K562 (cell line): Measurements from ENCODE around the gene UBL5. TPM values are rescaled to one million over a fixed set of nuclear protein-coding genes. Genes with fewer than 3 reads are reported as not detected.

Experiments
- BRD9 ChIP-seq: fragments of 450-650 bp; IDR thresholded peaks from 2 replicates; pipeline ENCODE4 v1.6.1; 2018; ENCODE audit warnings: low read depth; ENCODE audit not compliant: partially characterized antibody
- CBFB ChIP-seq: sonication (generic); formaldehyde crosslinking; IDR thresholded peaks from 2 replicates; pipeline ENCODE4 v1.4.0; 2020; ENCODE audit warnings: mild to moderate bottlenecking, missing genetic modification reagents
- ELF2 ChIP-seq: fragments of 250-450 bp; sonication (Bioruptor Pico); IDR thresholded peaks from 2 replicates; pipeline ENCODE4 v1.5.0; 2021; ENCODE audit warnings: mild to moderate bottlenecking
- ELK3 ChIP-seq: fragments of 450-650 bp; formaldehyde crosslinking; IDR thresholded peaks from 2 replicates; pipeline ENCODE4 v1.4.0; 2020; ENCODE audit warnings: mild to moderate bottlenecking
- GATA2 ChIP-seq: sonication (generic); formaldehyde crosslinking; IDR thresholded peaks from 2 replicates; pipeline ENCODE4 v1.4.0; 2020; ENCODE audit warnings: mild to moderate bottlenecking, missing genetic modification reagents
- MYC ChIP-seq, 2 experiments: fragments of 250-450 bp in 1 of 2; sonication (Bioruptor Pico) in 1 of 2; IDR thresholded peaks; 2 replicates each; pipeline versions ENCODE4 v1.5.1 to v1.6.1; 2012 to 2021; ENCODE audit warnings: low read depth in 2 of 2, borderline replicate concordance in 1 of 2, improper control_type of control experiment in 1 of 2, low read length in 1 of 2, mild to moderate bottlenecking in 1 of 2, moderate library complexity in 1 of 2
- NR2C1 ChIP-seq, 2 experiments: fragments of 450-650 bp; IDR thresholded peaks; 2 replicates each; pipeline ENCODE4 v1.6.1; 2017; ENCODE audit warnings: mild to moderate bottlenecking in 2 of 2, antibody characterized with exemption in 1 of 2, inconsistent platforms in 1 of 2, missing compliant biosample characterization in 1 of 2, missing genetic modification characterization in 1 of 2
- NRF1 ChIP-seq, 2 experiments: fragments of 450-650 bp; IDR thresholded peaks in 1 of 2; conservative IDR thresholded peaks in 1 of 2; 2 replicates each; pipeline ENCODE4 v1.6.1; 2014; ENCODE audit warnings: mild to moderate bottlenecking in 2 of 2
- OTX1 ChIP-seq: fragments of 450-650 bp; formaldehyde crosslinking; IDR thresholded peaks from 2 replicates; pipeline ENCODE4 v1.4.0; 2022; ENCODE audit warnings: mild to moderate bottlenecking
- PBX2 ChIP-seq, 2 experiments: IDR thresholded peaks in 1 of 2; conservative IDR thresholded peaks in 1 of 2; 2 replicates each; pipeline ENCODE4 v1.6.1; 2016; ENCODE audit warnings: low read depth in 2 of 2, mild to moderate bottlenecking in 1 of 2, missing compliant biosample characterization in 1 of 2, missing genetic modification characterization in 1 of 2, moderate library complexity in 1 of 2
- TBP ChIP-seq: optimal IDR thresholded peaks from 2 replicates; pipeline ENCODE3; 2011; ENCODE audit warnings: low read depth, low read length, improper control_type of control experiment
- TCF15 ChIP-seq: fragments of 250-450 bp; sonication (Bioruptor Pico); IDR thresholded peaks from 2 replicates; pipeline ENCODE4 v1.8.0; 2022; ENCODE audit warnings: moderate library complexity, mild to moderate bottlenecking, inconsistent platforms
- WHSC1 ChIP-seq: IDR thresholded peaks from one replicate; pipeline ENCODE4 v1.6.1; 2012; ENCODE audit warnings: low read length, control low read depth, inconsistent platforms
- ZNF384 ChIP-seq: IDR thresholded peaks from 2 replicates; pipeline ENCODE4 v1.6.1; 2012; ENCODE audit warnings: low read depth, low read length, improper control_type of control experiment
- polyA plus RNA-seq, 8 experiments: library from polyadenylated mRNA; depleted of rRNA in 4 of 8; stranded (reverse) in 5 of 8; unstranded in 3 of 8; fragments of >200 nt; fragmentation: Nextera tagmentation in 2 of 8; fragmentation: Illumina TruSeq in 1 of 8; extraction: Ambion mirVana in 2 of 8; extraction: Trizol in 1 of 8; gene quantifications; 2 replicates each; pipeline versions ENCODE4 v1.2.1 to v1.2.3, GENCODE V29; 2011 to 2014; ENCODE audit warnings: inconsistent platforms in 1 of 8, missing spikeins in 1 of 8
- total RNA-seq, 7 experiments: library from RNA; depleted of rRNA in 6 of 7; stranded (reverse); fragments of >200 nt in 6 of 7; fragmentation: Illumina TruSeq in 2 of 7; extraction: Trizol in 2 of 7; gene quantifications; 2 replicates each; pipeline versions ENCODE4 v1.2.1 to v1.2.3, GENCODE V29; 2011 to 2021; ENCODE audit warnings: low replicate concordance in 1 of 7

The UBL5 gene
- total and polyA plus RNA-seq, 9 of the 15 experiments (the other 6 are each of a cell fraction or from before 2014, with no cell fraction given): 410 to 1,266 (median 613) TPM

DNA sequence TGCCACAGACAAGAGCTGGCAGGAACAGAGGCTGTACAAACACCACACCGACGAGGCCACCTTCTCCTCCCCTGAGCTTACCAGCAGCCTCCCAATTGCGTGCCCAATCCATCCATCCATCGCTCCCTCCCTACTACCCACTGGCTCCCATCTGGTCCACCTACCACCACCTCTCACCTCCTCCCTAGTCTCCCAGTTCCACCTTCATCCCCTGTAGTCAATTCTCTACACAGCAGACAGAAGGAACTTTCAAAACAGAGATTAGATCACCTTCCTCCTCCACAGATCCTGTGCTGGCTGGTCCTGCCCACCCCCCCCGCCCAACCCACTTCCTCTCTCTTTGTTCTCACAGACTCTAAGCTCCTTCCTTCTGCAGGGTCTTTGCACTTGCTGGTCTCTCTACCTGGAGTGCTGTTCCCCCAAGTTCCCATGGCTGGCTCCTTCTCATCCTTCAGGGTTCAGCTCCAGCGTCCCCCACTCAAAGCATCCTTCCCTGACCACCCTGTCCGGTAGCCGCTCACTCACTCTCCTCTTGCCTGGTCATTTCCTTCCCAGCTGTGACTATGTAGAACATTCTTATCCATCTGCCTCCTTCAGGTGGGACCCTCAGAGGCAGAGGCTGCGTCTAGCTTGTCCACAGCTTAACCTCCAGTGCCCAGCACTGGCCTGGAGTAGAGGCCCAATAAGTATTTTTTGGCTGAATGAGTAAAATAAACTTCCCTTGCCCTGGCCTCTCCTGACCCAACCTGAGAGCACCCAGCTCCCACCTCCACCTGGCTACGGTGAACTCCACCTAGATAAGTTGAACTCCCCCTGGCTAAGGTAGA lies 30.4 kb downstream of the UBL5 start (continued):
- TF ChIP-seq TCF15 (CRISPR knock-in tag) (no peak), WHSC1 (no peak), TBP (no peak), BRD9 (no peak), GATA2 (CRISPR knock-in tag) (0 out of 2 replicates have a peak, but pooled peaks have one; percentile 19), CBFB (CRISPR knock-in tag) (no peak), MYC (IDR thresholded peaks at IDR 0.05; ENCODE audit: low read depth, low read length) (no peak), MYC (CRISPR knock-in tag; IDR thresholded peaks at IDR 0.05; ENCODE audit: borderline replicate concordance, low read depth) (no peak), NR2C1 (IDR thresholded peaks at IDR 0.05) (no peak), NR2C1 (tag; IDR thresholded peaks at IDR 0.05) (no peak), PBX2 (CRISPR knock-in tag; IDR thresholded peaks at IDR 0.05; ENCODE audit: low read depth) (no peak), PBX2 (tag; conservative IDR thresholded peaks at IDR 0.05; ENCODE audit: low read depth) (no peak), ZNF384 (no peak), NRF1 (conservative IDR thresholded peaks at IDR 0.05 in 1 of 2, IDR thresholded peaks at IDR 0.05 in 1 of 2) (no peak), ELF2 (CRISPR knock-in tag) (no peak), ELK3 (no peak), OTX1 (CRISPR knock-in tag) (0 out of 2 replicates have a peak, but pooled peaks have one; percentile 42)
